Spleen (tissue), 7 donors: ENCODE measurements around the gene OR8B4.

Source experiments
- CTCF ChIP-seq, 11 experiments: fragments of 200-600 bp in 7 of 11; fragments of 450-650 bp in 4 of 11; sonication (generic) in 4 of 11; IDR thresholded peaks in 8 of 11; conservative IDR thresholded peaks in 3 of 11; 1 replicate in 7 of 11; 2 replicates in 4 of 11; pipeline versions ENCODE4 v1.4.0 to v1.8.0; 2016 to 2021; ENCODE audit warnings: antibody characterized with exemption in 11 of 11, inconsistent platforms in 4 of 11, mild to moderate bottlenecking in 1 of 11
- POLR2A ChIP-seq, 3 donors: fragments of 450-650 bp; IDR thresholded peaks; one replicate each; pipeline ENCODE4 v1.5.1; 2017; ENCODE audit warnings: antibody characterized with exemption in 3 of 3, mild to moderate bottlenecking in 1 of 3
- donor health status: DM: no; HTN: no; CAD: no; lungs with moderate emphysema.
- donor health status: DM: no; HTN: no; CAD: no.
- donor health status: DM: no; HTN: no; CAD: no.

- TF ChIP-seq CTCF (IDR thresholded peaks at IDR 0.05 in 8 of 11, conservative IDR thresholded peaks at IDR 0.05 in 3 of 11), result no peak
- no peak for TF ChIP-seq POLR2A (IDR thresholded peaks at IDR 0.05)
Observed at GRCh38 chr11:124441081-124441480, 16.4 kb upstream of the OR8B4 start.
